Measurements from ENCODE around the gene STARD4.

Gene STARD4

GRCh38 chr5:111553868-111554267 lies 41.5 kb upstream of the STARD4 start:
- no peak overlapping the region for H3K4me3 Mint-ChIP-seq
- H3K27ac Mint-ChIP-seq = no peak overlapping the region
- H3K36me3 Mint-ChIP-seq (ENCODE audit: low read depth) = no peaks in the 10 kb centered on the region
- H3K9me3 Mint-ChIP-seq = peaks cover 3% of the 10 kb centered on the region
- no peaks in the 10 kb centered on the region for H3K27me3 Mint-ChIP-seq (ENCODE audit: low read depth)
- H3K4me1 Mint-ChIP-seq = peaks cover 32% of the 10 kb centered on the region
- no peak for TF ChIP-seq CTCF (IDR thresholded peaks at IDR 0.05; ENCODE audit: unreplicated experiment in 3 of 3)

GRCh38 chr5:111552896-111553295 lies 40.6 kb upstream of the STARD4 start:
- peaks cover 3% of the 10 kb centered on the region for H3K9me3 Mint-ChIP-seq
- no peak for TF ChIP-seq CTCF (IDR thresholded peaks at IDR 0.05; ENCODE audit: unreplicated experiment in 3 of 3)
- H3K4me1 Mint-ChIP-seq = peaks cover 32% of the 10 kb centered on the region
- H3K36me3 Mint-ChIP-seq (ENCODE audit: low read depth) = no peaks in the 10 kb centered on the region
- no peaks in the 10 kb centered on the region for H3K27me3 Mint-ChIP-seq (ENCODE audit: low read depth)
- peak overlapping the region in 1 of 3 experiments; percentile 78 for H3K27ac Mint-ChIP-seq
- H3K4me3 Mint-ChIP-seq = no peak overlapping the region

DNA sequence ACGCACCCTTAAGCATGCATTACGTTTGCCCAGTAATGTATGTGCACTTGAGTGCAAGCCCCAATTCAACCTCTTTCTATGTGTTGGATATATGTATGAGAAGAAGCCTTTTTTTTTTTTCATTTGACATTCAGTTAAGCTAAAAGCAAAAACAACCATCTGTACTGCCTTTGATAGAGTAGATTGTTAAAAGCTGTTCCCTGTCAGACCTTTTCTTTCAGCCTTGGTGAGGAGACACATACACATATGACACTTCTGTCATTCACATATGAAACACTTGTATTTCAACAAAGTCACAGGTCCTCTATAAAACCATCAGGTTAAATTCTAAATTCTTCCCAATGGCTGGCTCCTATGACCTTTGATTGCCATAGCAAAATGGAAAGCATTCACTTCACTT lies 40.2 kb upstream of the STARD4 start:
- Mint-ChIP-seq H3K27ac (peak overlapping the region; percentile 60 to 87 (median 78)), H3K36me3 (ENCODE audit: low read depth) (no peaks in the 10 kb centered on the region), H3K4me1 (peaks cover 32% of the 10 kb centered on the region), H3K4me3 (no peak overlapping the region), H3K27me3 (ENCODE audit: low read depth) (no peaks in the 10 kb centered on the region), H3K9me3 (peaks cover 3% of the 10 kb centered on the region)
- TF ChIP-seq CTCF (IDR thresholded peaks at IDR 0.05; ENCODE audit: unreplicated experiment in 3 of 3) = no peak

- H3K36me3 Mint-ChIP-seq (ENCODE audit: low read depth) = no peaks in the 10 kb centered on the region
- peaks cover 3% of the 10 kb centered on the region for H3K9me3 Mint-ChIP-seq
- no peaks in the 10 kb centered on the region for H3K27me3 Mint-ChIP-seq (ENCODE audit: low read depth)
- no peak for TF ChIP-seq CTCF (IDR thresholded peaks at IDR 0.05; ENCODE audit: unreplicated experiment in 3 of 3)
- H3K4me3 Mint-ChIP-seq = no peak overlapping the region
- peak overlapping the region; percentile 60 to 87 (median 78) for H3K27ac Mint-ChIP-seq
- peaks cover 32% of the 10 kb centered on the region for H3K4me1 Mint-ChIP-seq
These were observed 39.4 kb upstream of the STARD4 start for GRCh38 chr5:111551569-111552275.

DNA sequence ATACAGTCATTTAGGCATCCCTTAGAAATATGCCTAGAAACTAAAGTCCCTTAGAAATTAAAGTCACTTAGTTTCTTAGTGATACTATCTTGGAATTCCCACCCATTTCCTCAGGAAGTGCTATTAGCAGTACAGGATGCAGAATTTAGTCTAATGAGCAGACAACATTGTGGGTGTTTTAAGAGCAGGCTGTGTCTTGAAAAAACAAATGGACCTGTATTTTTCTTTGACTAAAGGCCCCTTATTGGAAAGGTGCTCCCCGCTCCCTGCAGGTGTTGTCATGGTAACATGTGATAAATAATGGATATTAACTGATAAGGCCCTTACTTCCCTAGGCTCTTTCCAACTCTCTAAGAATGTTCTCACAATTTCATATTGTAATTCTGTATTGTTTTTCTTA lies 38.8 kb upstream of the STARD4 start:
- H3K9me3 Mint-ChIP-seq = peaks cover 3% of the 10 kb centered on the region
- peak overlapping the region; percentile 60 to 90 (median 78) for H3K27ac Mint-ChIP-seq
- H3K4me3 Mint-ChIP-seq = no peak overlapping the region
- H3K36me3 Mint-ChIP-seq (ENCODE audit: low read depth) = no peaks in the 10 kb centered on the region
- no peak for TF ChIP-seq CTCF (IDR thresholded peaks at IDR 0.05; ENCODE audit: unreplicated experiment in 3 of 3)
- peaks cover 32% of the 10 kb centered on the region for H3K4me1 Mint-ChIP-seq
- no peaks in the 10 kb centered on the region for H3K27me3 Mint-ChIP-seq (ENCODE audit: low read depth)
